MCF 10A (cell line): ENCODE data around the gene HTATSF1. TPM values are rescaled to one million over a fixed set of nuclear protein-coding genes. Genes with fewer than 3 reads are reported as not detected.

Experiments
- BruUV-seq: library from RNA; stranded (reverse); fragments of 400-500 nt; replicated peaks from 2 replicates; lab custom pipeline; 2021; lab: Mats Ljungman, UMichigan
- CTCF ChIA-PET: fragments of 300-600 bp; sonication (Branson Sonifier 250); formaldehyde crosslinking; extraction: SDS; loops from one replicate; lab custom pipeline; 2021; ENCODE audit warnings: antibody characterized with exemption, inconsistent platforms; lab: Yijun Ruan, JAX
- POLR2A ChIA-PET: fragments of 300-600, 350-650 bp; sonication (Branson Sonifier 250); formaldehyde crosslinking; extraction: SDS; loops from one replicate; lab custom pipeline; 2020; ENCODE audit warnings: antibody characterized with exemption, inconsistent platforms; lab: Yijun Ruan, JAX
- DNase-seq: peaks from one replicate; pipeline ENCODE4 v3.0.0-alpha.2; 2018; ENCODE audit not compliant: unreplicated experiment
- H3K27ac Mint-ChIP-seq: one replicate; pipeline ENCODE4 v1.8.0; 2022; ENCODE audit warnings: mild to moderate bottlenecking, low read depth, mixed read lengths; ENCODE audit not compliant: unreplicated experiment
- H3K27me3 Mint-ChIP-seq: one replicate; pipeline ENCODE4 v1.8.0; 2022; ENCODE audit warnings: mixed read lengths; ENCODE audit not compliant: insufficient read depth, unreplicated experiment
- H3K36me3 Mint-ChIP-seq: one replicate; pipeline ENCODE4 v1.8.0; 2022; ENCODE audit warnings: mild to moderate bottlenecking, moderate library complexity, mixed read lengths; ENCODE audit not compliant: insufficient read depth, unreplicated experiment
- H3K4me1 Mint-ChIP-seq: one replicate; pipeline ENCODE4 v1.8.0; 2022; ENCODE audit warnings: mixed read lengths; ENCODE audit not compliant: insufficient read depth, unreplicated experiment
- H3K4me3 Mint-ChIP-seq: one replicate; pipeline ENCODE4 v1.8.0; 2022; ENCODE audit warnings: mild to moderate bottlenecking, moderate library complexity, mixed read lengths; ENCODE audit not compliant: unreplicated experiment
- H3K9me3 Mint-ChIP-seq: one replicate; pipeline ENCODE4 v1.8.0; 2022; ENCODE audit warnings: mixed read lengths; ENCODE audit not compliant: unreplicated experiment
- CTCF ChIP-seq: fragments of 200-600 bp; IDR thresholded peaks from one replicate; pipeline ENCODE4 v1.8.0; 2022; ENCODE audit warnings: antibody characterized with exemption, mild to moderate bottlenecking; ENCODE audit not compliant: unreplicated experiment
- intact Hi-C: fragments of 100-400 bp; cut with micrococcal nuclease; formaldehyde crosslinking; loops from 2 replicates; pipeline ENCODE4 v1.14.1; 2022
- microRNA-seq: library from miRNA; unstranded; fragments of <30 nt; microRNA quantifications from one replicate; pipeline ENCODE4 v1.2.0, GENCODE V29; 2022
- total RNA-seq: library from RNA; stranded (reverse); gene quantifications from 2 replicates; pipeline ENCODE4 v1.2.3, GENCODE V29; 2022

HTATSF1 gene
- total RNA-seq, 1 experiment from 2014 or later: 23.3 TPM

- no peaks in the 10 kb centered on the region for H3K9me3 Mint-ChIP-seq
- BruUV-seq: no TSS peak
- DNase-seq: no peak
- ChIA-PET CTCF (no interaction called here), POLR2A (no interaction called here)
- no peak overlapping the region for H3K27ac Mint-ChIP-seq
- intact Hi-C loops: no loop called here
- no peak for TF ChIP-seq CTCF
- peaks cover 27% of the 10 kb centered on the region for H3K27me3 Mint-ChIP-seq
- no peak overlapping the region for H3K4me3 Mint-ChIP-seq
- H3K4me1 Mint-ChIP-seq: no peaks in the 10 kb centered on the region
- H3K36me3 Mint-ChIP-seq: no peaks in the 10 kb centered on the region
Observed at GRCh38 chrX:136551410-136551809, 54.0 kb downstream of the HTATSF1 start.

GRCh38 chrX:136555694-136556093 lies 58.3 kb downstream of the HTATSF1 start:
- CTCF ChIA-PET: interaction anchor here (0.8 to 0.9 kb wide), 2 partner anchors 21 to 22 kb away, joined by 3 read pairs; no protein-coding TSS in a partner anchor

More at GRCh38 chrX:136555694-136556093, 58.3 kb downstream of the HTATSF1 start:
- H3K4me3 Mint-ChIP-seq: no peak overlapping the region
- DNase-seq: no peak
- no peaks in the 10 kb centered on the region for H3K36me3 Mint-ChIP-seq
- H3K27me3 Mint-ChIP-seq: peaks cover 19% of the 10 kb centered on the region
- intact Hi-C loops: no loop called here
- no peaks in the 10 kb centered on the region for H3K9me3 Mint-ChIP-seq
- H3K4me1 Mint-ChIP-seq: no peaks in the 10 kb centered on the region
- BruUV-seq: no TSS peak
- no peak overlapping the region for H3K27ac Mint-ChIP-seq
- POLR2A ChIA-PET: interaction anchor here (0.6 kb wide), 2 partner anchors 16 to 128 kb away, joined by 3 to 4 read pairs; no protein-coding TSS in a partner anchor
- TF ChIP-seq CTCF: no peak

Small RNA genes lying within 50 kb of the gene (microRNA-seq; reads per million reads assigned to microRNA genes)
- gene MIR934: not detected

Other genes starting within 250 kb of the HTATSF1 start
- gene MAP7D3, start 246.2 kb upstream of the HTATSF1 start, total RNA-seq: 18.0 and 21.1 TPM in 2 replicates
- gene ADGRG4, start 196.6 kb upstream of the HTATSF1 start, total RNA-seq: not detected in 2 replicates
- gene BRS3, start 9.6 kb upstream of the HTATSF1 start, total RNA-seq: not detected in 2 replicates
- gene VGLL1, start 34.6 kb downstream of the HTATSF1 start, total RNA-seq: not detected in 2 replicates
- not detected in 2 replicates for gene CD40LG, start 150.6 kb downstream of the HTATSF1 start, total RNA-seq